ENCODE data around the gene ESR1. TPM values are rescaled to one million over a fixed set of nuclear protein-coding genes. Genes with fewer than 3 reads are reported as not detected.

The ESR1 gene
- total and polyA plus RNA-seq, 9 of the 15 experiments (the other 6 are each of a cell fraction or from before 2014, with no cell fraction given) = 0.03 to 0.27 (median 0.08) TPM; not detected in 1

GRCh38 chr6:152057832-152058498, 250.5 kb downstream of the ESR1 start:
- ATAC-seq = no peak
- no peak for FAIRE-seq
- ChIA-PET CTCF (ENCODE audit: low intra/inter-chr PET ratio) (no interaction called here), POLR2A (no interaction called here)
- no peak overlapping the region for H3K9ac ChIP-seq (ENCODE audit: insufficient read depth in 1 of 2, low read depth in 2 of 2, low read length in 2 of 2)
- H3K9me1 ChIP-seq (ENCODE audit: control insufficient read depth, insufficient read depth, low read length) = no peaks in the 10 kb centered on the region
- no peak for DNase-seq (ENCODE audit: extremely low read depth in 1 of 4, low spot score in 3 of 4)
- H3K4me2 ChIP-seq (ENCODE audit: insufficient read depth, low read length) = no peak overlapping the region
- H3K36me3 ChIP-seq (ENCODE audit: control insufficient read depth, insufficient read depth, low read length) = no peaks in the 10 kb centered on the region
- H3K9me3 ChIP-seq (replicated peaks; ENCODE audit: control insufficient read depth, insufficient read depth, low read depth, low read length) = no peaks in the 10 kb centered on the region; the same call in 1 of the 2 replicates
- H3K27ac ChIP-seq (ENCODE audit: extremely low read depth, low read depth, low read length) = no peak overlapping the region
- no peaks in the 10 kb centered on the region for H3K79me2 ChIP-seq (ENCODE audit: control insufficient read depth, insufficient read depth, low read length)
- no peaks in the 10 kb centered on the region for H3K4me1 ChIP-seq (replicated peaks in 1 of 2; ENCODE audit: control insufficient read depth in 2 of 2, insufficient read depth in 2 of 2, low read length in 2 of 2)
- no TSS peak for BruUV-seq (replicated peaks)
- no peaks in the 10 kb centered on the region for H3K27me3 ChIP-seq (ENCODE audit: control insufficient read depth in 2 of 2, insufficient read depth in 2 of 2, low read length in 2 of 2)
- no peaks in the 10 kb centered on the region for H4K20me1 ChIP-seq (replicated peaks; ENCODE audit: control insufficient read depth, insufficient read depth, low read length)
- H3K4me3 ChIP-seq = no peak overlapping the region
- H2AFZ ChIP-seq (ENCODE audit: low read depth, low read length) = no peak overlapping the region
- WGBS (ENCODE audit: insufficient coverage, low coverage, missing lambda C conversion rate) = 1% methylated on average over 6 of the region's 6 CpGs
- intact Hi-C loops (cut with micrococcal nuclease) = no loop called here
- in situ Hi-C loops (cut with MboI) = no loop called here
- TF ChIP-seq CBX5 (IDR thresholded peaks at IDR 0.05; ENCODE audit: borderline replicate concordance, low read depth) = no peak
- no peak for TF ChIP-seq ZNF785 (CRISPR knock-in tag; IDR thresholded peaks at IDR 0.05)
- no peak for TF ChIP-seq NKRF (IDR thresholded peaks at IDR 0.05; ENCODE audit: borderline replicate concordance)
- TF ChIP-seq HSF4 (CRISPR knock-in tag; IDR thresholded peaks at IDR 0.05; ENCODE audit: borderline replicate concordance) = no peak
- TF ChIP-seq PTTG1 (tag; IDR thresholded peaks at IDR 0.05; ENCODE audit: low read depth) = no peak
- no peak for TF ChIP-seq NUFIP1 (IDR thresholded peaks at IDR 0.05; ENCODE audit: partially characterized antibody)
- TF ChIP-seq MBD2 (IDR thresholded peaks at IDR 0.05; ENCODE audit: borderline replicate concordance, low read depth) = no peak
- no peak for TF ChIP-seq ZNF717 (CRISPR knock-in tag; IDR thresholded peaks at IDR 0.05)
- TF ChIP-seq FOXK2 (conservative IDR thresholded peaks at IDR 0.05 in 1 of 2, IDR thresholded peaks at IDR 0.05 in 1 of 2; ENCODE audit: low read depth in 2 of 2) = no peak
- TF ChIP-seq IRF1 (CRISPR knock-in tag; IDR thresholded peaks at IDR 0.05; ENCODE audit: borderline replicate concordance) = no peak
- no peak for TF ChIP-seq ZBTB43 (CRISPR knock-in tag; IDR thresholded peaks at IDR 0.05)
